RWPE2 (cell line): ENCODE data around the gene IRS1.

Experiments
- ATAC-seq: fragments of 200-7000 bp; cut with Tn5 transposase; 3 replicates; pipeline ENCODE4 v1.9.1; 2021; ENCODE audit warnings: low read depth
- DNase-seq: peaks from one replicate; pipeline ENCODE4 v3.0.0-alpha.2; 2020; ENCODE audit warnings: low spot score
- H3K27ac ChIP-seq: fragments of 450-650 bp; 2 replicates; pipeline ENCODE4 v1.5.1; 2017; ENCODE audit warnings: mild to moderate bottlenecking; ENCODE audit not compliant: poor library complexity, severe bottlenecking
- H3K27me3 ChIP-seq: fragments of 250-450 bp; sonication (Bioruptor Pico); 2 replicates; pipeline ENCODE4 v1.5.1; 2021; ENCODE audit warnings: mild to moderate bottlenecking, moderate library complexity; ENCODE audit not compliant: insufficient read depth, poor library complexity, severe bottlenecking
- H3K36me3 ChIP-seq: fragments of 250-450 bp; sonication (Bioruptor Pico); 2 replicates; pipeline ENCODE4 v1.5.1; 2020; ENCODE audit warnings: low read depth, mild to moderate bottlenecking, moderate library complexity
- H3K4me1 ChIP-seq: fragments of 250-450 bp; sonication (Bioruptor Pico); 2 replicates; pipeline ENCODE4 v1.5.1; 2021; ENCODE audit warnings: mild to moderate bottlenecking, moderate library complexity; ENCODE audit not compliant: insufficient read depth, poor library complexity, severe bottlenecking
- H3K4me3 ChIP-seq: fragments of 250-450 bp; sonication (Bioruptor Pico); 2 replicates; pipeline ENCODE4 v1.5.1; 2021; ENCODE audit warnings: mild to moderate bottlenecking, moderate library complexity; ENCODE audit not compliant: severe bottlenecking
- H3K9me3 ChIP-seq: fragments of 250-450 bp; sonication (Bioruptor Pico); 2 replicates; pipeline ENCODE4 v1.5.1; 2021; ENCODE audit warnings: mild to moderate bottlenecking, moderate library complexity; ENCODE audit not compliant: severe bottlenecking
- TF ChIP-seq, protein P1 (sequence below): fragments of 450-650 bp; IDR thresholded peaks from one replicate; pipeline ENCODE4 v1.5.1; 2017; ENCODE audit warnings: mild to moderate bottlenecking, moderate library complexity; ENCODE audit not compliant: poor library complexity, severe bottlenecking

Gene IRS1

DNA sequence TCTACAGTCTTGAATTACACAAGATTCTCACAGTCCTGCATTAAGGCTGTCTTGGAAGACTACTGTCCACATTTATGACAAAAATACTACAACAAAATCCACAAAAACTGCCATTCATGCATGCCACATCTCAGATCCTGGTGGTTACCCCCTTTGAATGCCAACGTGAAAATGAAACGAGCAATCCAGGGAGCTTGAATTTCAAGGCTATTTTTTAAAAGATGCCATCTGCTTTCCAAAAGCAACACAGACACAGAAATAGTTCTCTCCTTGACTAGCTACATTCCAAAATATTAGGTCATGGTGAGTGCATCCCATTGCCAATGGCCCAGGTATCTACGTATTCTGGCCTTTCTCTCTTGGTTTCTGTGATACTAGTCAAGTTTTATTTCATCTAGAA is 36.3 kb downstream of the IRS1 start:
- H3K27ac ChIP-seq: peak overlapping the region; percentile 80
- ATAC-seq (peak; percentile 42; the same call in 2 of the 3 replicates), DNase-seq (no peak)
- TF ChIP-seq, protein P1, sequence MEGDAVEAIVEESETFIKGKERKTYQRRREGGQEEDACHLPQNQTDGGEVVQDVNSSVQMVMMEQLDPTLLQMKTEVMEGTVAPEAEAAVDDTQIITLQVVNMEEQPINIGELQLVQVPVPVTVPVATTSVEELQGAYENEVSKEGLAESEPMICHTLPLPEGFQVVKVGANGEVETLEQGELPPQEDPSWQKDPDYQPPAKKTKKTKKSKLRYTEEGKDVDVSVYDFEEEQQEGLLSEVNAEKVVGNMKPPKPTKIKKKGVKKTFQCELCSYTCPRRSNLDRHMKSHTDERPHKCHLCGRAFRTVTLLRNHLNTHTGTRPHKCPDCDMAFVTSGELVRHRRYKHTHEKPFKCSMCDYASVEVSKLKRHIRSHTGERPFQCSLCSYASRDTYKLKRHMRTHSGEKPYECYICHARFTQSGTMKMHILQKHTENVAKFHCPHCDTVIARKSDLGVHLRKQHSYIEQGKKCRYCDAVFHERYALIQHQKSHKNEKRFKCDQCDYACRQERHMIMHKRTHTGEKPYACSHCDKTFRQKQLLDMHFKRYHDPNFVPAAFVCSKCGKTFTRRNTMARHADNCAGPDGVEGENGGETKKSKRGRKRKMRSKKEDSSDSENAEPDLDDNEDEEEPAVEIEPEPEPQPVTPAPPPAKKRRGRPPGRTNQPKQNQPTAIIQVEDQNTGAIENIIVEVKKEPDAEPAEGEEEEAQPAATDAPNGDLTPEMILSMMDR: no peak
- H3K36me3 ChIP-seq: peaks cover 86% of the 10 kb centered on the region
- H3K27me3 ChIP-seq: no peaks in the 10 kb centered on the region
- no peaks in the 10 kb centered on the region for H3K9me3 ChIP-seq
- no peak overlapping the region for H3K4me3 ChIP-seq
- peaks cover 60% of the 10 kb centered on the region for H3K4me1 ChIP-seq

DNA sequence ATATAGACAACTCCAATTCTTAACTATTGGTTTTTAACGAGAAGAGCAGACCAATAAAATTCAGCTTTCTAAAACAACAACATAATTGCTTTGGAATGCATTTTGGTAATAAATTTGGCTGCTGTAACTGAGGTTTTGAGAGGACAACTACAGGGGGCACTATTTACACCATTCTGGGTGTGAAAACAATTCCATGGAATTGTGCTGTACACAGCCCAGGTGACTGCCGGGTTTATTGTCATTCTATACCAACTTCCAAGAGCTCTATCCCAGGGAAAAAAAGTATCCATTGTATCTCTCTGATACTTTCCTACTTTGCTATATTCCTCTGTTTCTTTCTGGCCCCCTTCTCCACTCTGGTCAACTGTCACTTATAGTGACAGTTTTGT is 38.4 kb downstream of the IRS1 start:
- no peak for DNase-seq
- no peak overlapping the region for H3K4me3 ChIP-seq
- H3K36me3 ChIP-seq: peaks cover 81% of the 10 kb centered on the region
- H3K27me3 ChIP-seq: no peaks in the 10 kb centered on the region
- H3K4me1 ChIP-seq: peaks cover 80% of the 10 kb centered on the region
- ATAC-seq: no peak
- H3K9me3 ChIP-seq: no peaks in the 10 kb centered on the region
- TF ChIP-seq, protein P1: no peak
- peak overlapping the region; percentile 80 for H3K27ac ChIP-seq

- ATAC-seq (peak; percentile 41), DNase-seq (no peak)
- Histone ChIP-seq H3K4me1 (peaks cover 84% of the 10 kb centered on the region), H3K9me3 (no peaks in the 10 kb centered on the region), H3K27ac (peak overlapping the region; percentile 80), H3K27me3 (no peaks in the 10 kb centered on the region), H3K36me3 (peaks cover 80% of the 10 kb centered on the region), H3K4me3 (no peak overlapping the region)
- TF ChIP-seq, protein P1: no peak
Observed at GRCh38 chr2:226760412-226761194, 39.0 kb downstream of the IRS1 start.

GRCh38 chr2:226759768-226760167 is 39.9 kb downstream of the IRS1 start:
- TF ChIP-seq, protein P1: no peak

More at GRCh38 chr2:226759768-226760167, 39.9 kb downstream of the IRS1 start:
- H3K4me3 ChIP-seq: no peak overlapping the region
- H3K4me1 ChIP-seq: peaks cover 92% of the 10 kb centered on the region
- H3K27me3 ChIP-seq: no peaks in the 10 kb centered on the region
- H3K27ac ChIP-seq: peak overlapping the region; percentile 80
- ATAC-seq: no peak
- H3K9me3 ChIP-seq: no peaks in the 10 kb centered on the region
- H3K36me3 ChIP-seq: peaks cover 80% of the 10 kb centered on the region
- DNase-seq: no peak
